K562 (cell line): ENCODE measurements around the gene CHD3. TPM values are rescaled to one million over a fixed set of nuclear protein-coding genes. Genes with fewer than 3 reads are reported as not detected.
A peak's percentile ranks its signal among the peaks of the same experiment; 100 is the strongest.

ENCODE experiments used
- CHD2 ChIP-seq: IDR thresholded peaks from 2 replicates; pipeline ENCODE4 v1.6.1; 2011; ENCODE audit warnings: low read depth, low read length
- L3MBTL2 ChIP-seq: fragments of 450-650 bp; IDR thresholded peaks from 2 replicates; pipeline ENCODE4 v1.6.1; 2016; ENCODE audit warnings: mild to moderate bottlenecking, moderate library complexity
- NRF1 ChIP-seq, 2 experiments: fragments of 450-650 bp; IDR thresholded peaks in 1 of 2; conservative IDR thresholded peaks in 1 of 2; 2 replicates each; pipeline ENCODE4 v1.6.1; 2014; ENCODE audit warnings: mild to moderate bottlenecking in 2 of 2
- POLR2AphosphoS2 ChIP-seq: IDR thresholded peaks from 2 replicates; pipeline ENCODE4 v1.6.1; 2012; ENCODE audit warnings: low read length, improper control_type of control experiment
- PRDM10 ChIP-seq: fragments of 450-650 bp; IDR thresholded peaks from 2 replicates; pipeline ENCODE4 v1.6.1; 2018; ENCODE audit not compliant: partially characterized antibody
- SMARCC2 ChIP-seq: fragments of 450-650 bp; IDR thresholded peaks from 2 replicates; pipeline ENCODE4 v1.6.1; 2017; ENCODE audit warnings: antibody characterized with exemption, moderate library complexity, mild to moderate bottlenecking, low read depth
- SNAPC5 ChIP-seq: fragments of 250-450 bp; sonication (Bioruptor Pico); IDR thresholded peaks from 2 replicates; pipeline ENCODE4 v1.8.0; 2021; ENCODE audit warnings: moderate library complexity, mild to moderate bottlenecking, inconsistent platforms
- ZBTB40 ChIP-seq, 2 experiments: fragments of 450-650 bp in 1 of 2; sonication (generic) in 1 of 2; formaldehyde crosslinking in 1 of 2; IDR thresholded peaks; 2 replicates each; pipeline versions ENCODE4 v1.7.1 to v1.9.0; 2016 to 2022; ENCODE audit warnings: inconsistent platforms in 1 of 2, mild to moderate bottlenecking in 1 of 2, missing genetic modification reagents in 1 of 2
- ZNF24 ChIP-seq: fragments of 450-650 bp; IDR thresholded peaks from 2 replicates; pipeline ENCODE4 v1.6.1; 2016
- ZNF324 ChIP-seq: fragments of 250-450 bp; sonication (Bioruptor Pico); IDR thresholded peaks from 2 replicates; pipeline ENCODE4 v1.4.0; 2020; ENCODE audit warnings: mild to moderate bottlenecking
- ZNF384 ChIP-seq: IDR thresholded peaks from 2 replicates; pipeline ENCODE4 v1.6.1; 2012; ENCODE audit warnings: low read depth, low read length, improper control_type of control experiment
- ZNF740 ChIP-seq, 3 experiments: fragments of 200-800 bp in 1 of 3; sonication (Bioruptor generic) in 1 of 3; sonication (generic) in 1 of 3; formaldehyde crosslinking in 1 of 3; IDR thresholded peaks; 2 replicates each; pipeline versions ENCODE4 v1.6.1 to v1.8.0; 2016 to 2022; ENCODE audit warnings: mild to moderate bottlenecking in 2 of 3, missing compliant biosample characterization in 2 of 3, missing genetic modification characterization in 2 of 3, missing genetic modification reagents in 1 of 3
- polyA plus RNA-seq, 8 experiments: library from polyadenylated mRNA; depleted of rRNA in 4 of 8; stranded (reverse) in 5 of 8; unstranded in 3 of 8; fragments of >200 nt; fragmentation: Nextera tagmentation in 2 of 8; fragmentation: Illumina TruSeq in 1 of 8; extraction: Ambion mirVana in 2 of 8; extraction: Trizol in 1 of 8; gene quantifications; 2 replicates each; pipeline versions ENCODE4 v1.2.1 to v1.2.3, GENCODE V29; 2011 to 2014; ENCODE audit warnings: inconsistent platforms in 1 of 8, missing spikeins in 1 of 8
- total RNA-seq, 7 experiments: library from RNA; depleted of rRNA in 6 of 7; stranded (reverse); fragments of >200 nt in 6 of 7; fragmentation: Illumina TruSeq in 2 of 7; extraction: Trizol in 2 of 7; gene quantifications; 2 replicates each; pipeline versions ENCODE4 v1.2.1 to v1.2.3, GENCODE V29; 2011 to 2021; ENCODE audit warnings: low replicate concordance in 1 of 7

The CHD3 gene
- total and polyA plus RNA-seq, 9 of the 15 experiments (the other 6 are each of a cell fraction or from before 2014, with no cell fraction given) = 0.39 to 38.2 (median 21.2) TPM

GRCh38 chr17:7856811-7857712, 31.5 kb upstream of the CHD3 start, which contains the start of gene NAA38 (continued):
- TF ChIP-seq ZNF740 (CRISPR knock-in tag; IDR thresholded peaks at IDR 0.05) = peak; percentile 52; the same call in 1 of the 2 replicates
- no peak for TF ChIP-seq ZNF740 (tag; IDR thresholded peaks at IDR 0.05)
- TF ChIP-seq PRDM10 = peak; percentile 25
- no peak for TF ChIP-seq SNAPC5
- no peak for TF ChIP-seq ZNF384
- TF ChIP-seq POLR2AphosphoS2 = 0 out of 2 replicates have a peak, but pooled peaks have one; percentile 83
- 0 out of 2 replicates have a peak, but pooled peaks have one; percentile 6 for TF ChIP-seq ZBTB40 (IDR thresholded peaks at IDR 0.05)
- TF ChIP-seq ZBTB40 (CRISPR knock-in tag; IDR thresholded peaks at IDR 0.05) = no peak
- TF ChIP-seq SMARCC2 = no peak
- no peak for TF ChIP-seq ZNF324 (CRISPR knock-in tag)
- TF ChIP-seq ZNF24 = peak; percentile 34; the same call in 1 of the 2 replicates
- peak; percentile 61 for TF ChIP-seq L3MBTL2
- peak; percentile 98 for TF ChIP-seq CHD2
- peak; percentile 95 to 96 for TF ChIP-seq NRF1 (conservative IDR thresholded peaks at IDR 0.05 in 1 of 2, IDR thresholded peaks at IDR 0.05 in 1 of 2)
